Dermis blood vessel endothelial cell (primary cell): Measurements from ENCODE around the gene SGSM1. TPM values are rescaled to one million over a fixed set of nuclear protein-coding genes. Genes with fewer than 3 reads are reported as not detected.
"Not testable (repeated sequence)": the region's sequence is repeated elsewhere in the genome, so short reads cannot be mapped to it uniquely, and the experiment has no call there.

Experiments
- DNase-seq: peaks from one replicate; pipeline ENCODE4 v3.0.0; 2010
- total RNA-seq: library from RNA; depleted of rRNA; stranded (reverse); fragments of >200 nt; gene quantifications from 2 replicates; pipeline ENCODE4 v1.2.3, GENCODE V29; 2014

SGSM1 gene
- total RNA-seq, 1 donor from 2014 or later, result 4.1 TPM

DNA sequence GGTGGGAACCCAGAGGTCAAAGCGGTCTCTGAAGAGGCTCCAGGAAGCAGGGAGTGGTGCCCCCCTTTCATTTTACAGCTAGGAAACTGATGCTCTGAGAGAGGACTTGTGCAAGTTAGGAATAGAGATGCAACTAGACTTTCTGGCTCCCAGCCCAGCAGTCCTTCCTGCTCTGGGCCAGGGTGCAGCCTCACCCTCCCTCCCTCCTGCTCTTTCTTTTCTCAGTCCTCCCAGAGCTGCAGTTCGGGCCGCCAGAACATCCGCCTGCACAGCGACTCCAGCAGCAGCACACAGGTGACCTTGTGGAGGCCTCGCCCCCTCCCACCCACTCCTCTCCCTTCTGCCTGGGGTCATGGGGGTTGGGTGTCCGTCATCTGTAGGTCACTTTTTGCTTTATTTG lies 89.0 kb downstream of the SGSM1 start:
- DNase-seq, result peak; percentile 68

DNA sequence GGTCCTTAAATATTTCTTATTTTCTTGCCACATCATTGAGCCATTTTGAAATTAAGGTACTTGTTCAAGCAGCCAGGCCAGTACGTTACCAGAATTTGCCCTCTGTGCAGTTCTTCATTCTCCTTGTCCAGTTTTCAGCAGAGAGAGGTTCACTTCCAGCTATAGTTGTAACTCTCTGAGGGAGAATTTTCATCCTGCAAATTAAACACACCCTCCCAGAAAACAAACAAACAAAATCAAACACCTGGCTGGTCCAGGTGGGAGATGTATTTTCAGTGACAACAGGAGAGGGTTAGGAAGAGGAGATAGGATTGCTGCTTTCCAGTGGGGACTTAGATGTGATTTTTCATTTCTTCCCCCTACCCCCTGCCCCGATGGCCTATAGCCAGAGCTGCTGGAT lies 95.4 kb downstream of the SGSM1 start:
- DNase-seq, result no peak

DNA sequence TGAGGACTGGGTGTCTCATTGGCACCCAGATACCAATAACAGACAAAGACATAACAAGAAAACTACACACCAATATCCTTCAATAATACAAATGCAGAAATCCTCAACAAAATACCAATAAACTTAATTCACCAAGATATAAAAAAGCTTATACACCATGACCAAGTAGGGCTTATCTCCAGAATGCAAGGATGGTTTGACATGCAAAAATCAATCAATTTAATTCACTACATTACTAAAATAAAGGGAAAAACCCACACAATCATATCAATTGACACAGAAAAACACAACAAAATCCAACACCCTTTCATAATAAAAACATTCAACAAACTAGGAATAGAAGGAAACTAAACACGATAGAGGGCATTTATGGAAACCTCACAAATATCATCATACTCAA lies 99.9 kb downstream of the SGSM1 start:
- no peak for DNase-seq

DNA sequence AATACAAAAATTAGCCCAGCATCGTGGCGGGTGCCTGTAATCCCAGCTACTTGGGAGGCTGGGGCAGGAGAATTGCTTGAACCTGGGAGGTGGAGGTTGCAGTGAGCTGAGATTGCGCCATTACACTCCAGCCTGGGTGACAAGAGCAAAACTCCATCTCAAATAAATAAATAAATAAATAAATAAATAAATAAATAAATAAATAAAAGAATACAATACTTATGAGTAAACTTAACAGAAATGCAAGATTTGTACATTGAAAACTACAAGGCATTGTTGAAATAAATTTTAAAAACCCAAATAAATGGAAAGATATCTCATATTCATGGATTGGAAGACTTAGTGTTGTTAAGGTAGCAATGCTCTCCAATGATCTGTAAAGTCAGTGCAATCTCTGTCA lies 101.1 kb downstream of the SGSM1 start:
- not testable (repeated sequence) for DNase-seq

DNA sequence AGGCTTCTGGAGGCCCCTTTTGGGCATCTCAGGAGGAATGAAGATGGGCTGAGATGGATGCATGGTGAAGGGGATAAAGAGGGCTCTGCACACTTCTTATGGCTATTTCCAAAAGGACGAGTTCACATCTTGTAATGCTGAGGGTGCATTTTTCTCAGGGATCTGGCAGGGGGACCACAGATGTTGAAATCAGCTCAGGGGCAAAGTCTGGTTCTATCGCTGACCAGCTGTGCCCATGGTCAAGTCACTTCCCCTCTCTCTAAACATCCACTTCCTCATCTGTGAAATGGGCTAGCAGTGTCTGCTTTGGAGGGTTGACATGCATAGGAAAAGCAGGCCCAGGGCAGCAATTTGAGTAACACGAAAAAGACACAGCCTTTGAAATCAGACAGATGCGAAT lies 114.0 kb downstream of the SGSM1 start:
- DNase-seq, result no peak

DNA sequence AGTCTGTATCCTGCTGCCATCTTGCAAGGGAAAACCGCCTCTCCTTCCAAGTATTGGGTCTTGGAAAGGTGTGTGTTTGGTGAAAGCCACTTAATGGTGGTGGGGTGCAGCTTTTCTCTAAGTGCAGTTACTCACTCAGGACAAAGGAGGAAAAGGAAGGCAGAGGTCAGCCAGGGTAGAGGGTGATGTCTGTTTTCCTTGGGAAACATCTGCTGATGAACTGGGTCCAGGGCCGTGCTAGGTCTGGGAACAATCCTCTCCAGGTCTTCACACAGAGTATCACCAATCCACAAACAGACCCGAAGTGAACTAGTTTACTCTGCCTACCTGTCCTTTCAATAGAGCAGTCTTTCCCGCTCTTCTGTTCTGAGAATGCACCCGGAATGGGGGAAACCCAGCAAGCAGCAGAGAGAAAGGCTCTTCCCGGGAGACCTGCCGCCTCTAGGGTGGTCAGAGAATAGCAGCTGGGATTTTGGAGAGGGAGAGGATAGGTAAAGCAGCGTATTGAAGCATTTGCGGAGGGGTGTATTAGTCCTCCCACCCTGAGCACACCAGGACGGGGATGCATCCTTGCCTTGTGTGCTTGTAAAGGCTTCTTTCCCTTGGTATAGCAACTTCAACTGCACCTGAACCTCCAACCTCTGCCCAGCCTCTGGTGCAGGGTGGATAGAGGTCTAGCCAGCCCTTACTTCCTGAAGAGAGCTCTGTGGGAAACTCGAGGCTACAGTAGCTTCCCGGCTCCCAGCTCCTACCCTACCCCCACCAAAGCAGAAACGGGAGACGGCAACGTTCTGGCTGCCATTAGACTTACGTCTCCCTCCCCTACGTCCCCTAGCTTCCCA lies 119.8 kb downstream of the SGSM1 start:
- DNase-seq, result peak; percentile 80

DNA sequence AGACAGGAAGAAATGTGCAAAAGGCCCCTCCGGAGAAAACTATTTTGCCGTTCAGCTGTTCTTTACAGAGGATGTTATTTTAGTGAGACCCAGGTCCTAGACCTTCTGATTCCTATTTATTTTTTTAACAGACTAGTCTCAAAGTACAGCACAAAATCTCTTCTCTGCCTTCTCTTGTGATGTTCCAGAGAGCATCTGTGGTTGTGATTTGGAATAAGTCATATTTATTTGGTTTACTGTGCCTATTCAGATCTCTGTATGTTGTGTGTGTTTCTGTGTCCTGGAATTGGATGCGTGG lies 120.4 kb downstream of the SGSM1 start:
- DNase-seq, result no peak

DNA sequence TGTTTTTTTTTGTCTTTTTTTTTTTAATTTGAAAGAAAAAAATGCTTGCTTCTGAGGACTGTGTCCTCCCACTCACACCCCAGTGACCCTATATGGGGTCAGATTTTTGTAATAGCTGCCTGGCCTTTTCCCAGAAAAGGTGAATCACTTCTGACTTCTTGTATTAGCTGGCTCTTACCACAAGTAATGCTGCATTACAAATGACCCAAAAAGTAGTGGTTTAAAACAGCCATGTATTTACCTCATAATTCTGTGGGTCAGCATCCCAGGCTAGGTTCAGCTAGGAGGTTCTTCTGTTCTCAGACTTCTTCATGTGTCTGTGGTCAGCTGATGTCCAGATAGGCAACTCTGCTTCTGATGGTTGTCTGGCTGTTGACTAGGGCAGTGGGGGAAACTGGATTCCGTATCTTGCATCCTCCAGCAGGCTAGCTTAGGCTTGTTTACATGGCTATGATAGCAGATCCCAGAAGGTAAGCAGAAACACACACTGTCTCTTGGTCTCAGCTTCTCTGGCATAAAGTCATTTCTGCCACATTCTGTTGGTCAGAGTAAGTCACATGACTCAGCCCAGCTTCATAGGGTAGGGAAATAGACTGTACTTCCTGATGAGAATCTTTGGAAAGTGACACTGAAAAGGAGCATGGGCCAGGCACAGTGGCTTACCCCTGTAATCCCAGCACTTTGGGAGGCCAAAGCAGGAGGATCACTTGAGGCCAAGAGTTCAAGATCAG lies 121.0 kb downstream of the SGSM1 start:
- peak; percentile 50 for DNase-seq

DNA sequence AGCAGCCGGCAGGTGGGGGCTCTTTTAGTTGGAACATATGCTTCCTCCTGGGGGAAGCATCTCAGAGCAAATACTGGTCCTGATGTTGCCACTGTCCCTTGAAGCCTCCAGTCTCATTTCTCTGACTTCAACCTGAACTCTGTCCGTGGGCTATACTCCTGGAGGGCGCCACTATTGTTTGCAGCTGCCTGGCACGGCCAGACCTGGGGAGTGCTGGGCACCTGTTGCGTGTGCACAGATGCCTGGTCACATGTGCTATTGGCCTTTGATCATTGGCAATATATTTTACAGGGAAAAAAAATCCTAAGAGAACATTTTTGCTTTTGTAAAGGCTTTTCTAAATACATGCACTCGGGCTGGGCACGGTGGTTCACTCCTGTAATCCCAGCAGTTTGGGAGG lies 122.3 kb downstream of the SGSM1 start:
- DNase-seq, result no peak

DNA sequence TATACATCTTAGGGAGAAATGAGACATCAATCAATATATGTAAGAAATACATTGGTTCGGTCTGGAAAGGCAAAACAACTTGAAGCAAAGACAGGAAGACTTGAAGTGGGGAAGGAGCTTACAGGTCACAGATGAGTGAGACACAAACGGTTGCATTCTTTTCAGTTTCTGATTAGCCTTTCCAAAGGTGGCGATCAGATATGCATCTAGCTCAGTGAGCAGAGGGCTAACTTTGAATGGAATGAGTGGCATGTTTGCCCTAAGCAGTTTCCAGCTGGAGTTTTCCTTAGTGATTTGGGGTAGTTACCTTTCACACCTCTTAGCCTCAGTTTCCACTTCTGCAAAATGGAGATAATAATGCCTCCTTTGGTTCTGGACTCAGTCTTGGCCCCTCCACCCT lies 124.7 kb downstream of the SGSM1 start:
- no peak for DNase-seq

DNA sequence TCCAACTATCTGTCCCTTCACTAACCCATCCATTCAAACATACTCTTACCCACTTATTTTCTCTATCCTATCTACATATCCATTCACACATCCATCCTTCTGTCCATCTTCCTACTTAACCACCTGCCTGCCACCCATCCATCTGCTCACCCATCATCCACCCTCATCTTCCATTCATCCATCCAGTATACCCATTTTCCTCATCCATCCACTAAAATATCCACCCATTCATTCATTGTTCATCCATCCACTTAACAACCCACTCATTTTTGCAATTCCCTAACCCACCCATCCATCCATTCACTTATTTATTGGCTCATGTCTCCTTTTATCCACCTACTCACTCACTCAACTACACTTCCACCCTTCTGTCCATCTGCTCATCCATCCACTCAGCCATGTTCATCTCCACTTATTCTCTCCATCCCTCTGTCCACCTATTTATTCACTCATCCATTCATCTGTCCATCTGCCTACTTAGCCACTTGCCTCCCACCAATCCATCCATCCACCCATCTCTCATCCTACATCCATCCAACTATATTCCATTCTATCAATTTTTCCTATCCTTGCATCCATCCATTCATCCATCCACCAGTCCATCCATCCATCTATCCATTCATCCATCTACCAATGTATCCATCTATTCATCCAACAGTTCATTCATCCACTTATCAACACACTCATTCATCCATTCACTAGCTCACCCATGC lies 129.9 kb downstream of the SGSM1 start:
- DNase-seq, result no peak

DNA sequence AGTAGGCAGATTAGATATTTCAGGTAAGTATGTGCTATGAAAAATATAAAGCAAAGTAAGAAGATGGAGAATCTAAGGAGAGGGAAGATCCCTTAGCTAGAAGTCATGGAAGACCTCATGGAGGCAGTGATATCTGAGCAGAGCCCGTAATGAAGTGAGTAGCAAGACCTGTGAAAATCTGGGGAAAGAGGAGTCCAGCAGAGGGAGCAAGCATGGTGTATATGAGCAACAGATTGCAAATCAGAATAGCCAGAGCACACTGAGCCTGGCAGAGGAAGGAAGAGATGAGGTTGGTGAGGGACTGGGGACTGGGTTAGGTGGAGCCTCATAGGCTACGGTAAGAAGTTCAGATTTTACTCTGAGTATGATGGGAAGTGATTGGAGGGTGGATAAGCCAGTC lies 131.1 kb downstream of the SGSM1 start:
- DNase-seq, result peak; percentile 67

DNA sequence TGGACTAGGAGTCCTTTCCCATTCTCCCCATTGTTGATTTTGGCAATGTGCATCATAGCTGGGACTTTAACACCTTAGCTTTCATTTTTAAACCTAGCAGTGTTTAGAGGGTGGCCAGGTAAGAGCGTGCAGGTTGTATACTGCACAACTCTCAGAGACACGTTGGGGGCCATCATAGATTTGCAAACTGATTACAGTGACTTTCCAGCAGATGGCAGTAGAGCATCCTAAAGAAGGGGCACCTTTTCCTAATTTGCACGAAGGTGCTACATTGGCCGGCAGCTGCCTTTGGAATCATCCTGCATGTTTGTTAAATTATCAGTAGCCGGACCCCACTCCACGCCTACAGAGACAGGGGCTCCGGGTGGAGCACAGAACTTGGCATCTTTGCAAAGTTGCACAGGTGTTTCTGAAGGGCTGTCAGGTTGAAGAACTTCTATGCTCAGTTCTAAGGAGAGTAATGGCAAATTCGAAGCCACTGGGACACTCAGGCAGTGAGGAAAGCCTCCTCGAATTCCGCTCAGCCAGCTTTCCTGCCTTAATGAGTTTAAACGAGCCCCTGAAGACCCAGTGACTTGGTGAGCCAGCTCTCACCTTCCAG lies 132.8 kb downstream of the SGSM1 start:
- DNase-seq, result peak; percentile 73

DNA sequence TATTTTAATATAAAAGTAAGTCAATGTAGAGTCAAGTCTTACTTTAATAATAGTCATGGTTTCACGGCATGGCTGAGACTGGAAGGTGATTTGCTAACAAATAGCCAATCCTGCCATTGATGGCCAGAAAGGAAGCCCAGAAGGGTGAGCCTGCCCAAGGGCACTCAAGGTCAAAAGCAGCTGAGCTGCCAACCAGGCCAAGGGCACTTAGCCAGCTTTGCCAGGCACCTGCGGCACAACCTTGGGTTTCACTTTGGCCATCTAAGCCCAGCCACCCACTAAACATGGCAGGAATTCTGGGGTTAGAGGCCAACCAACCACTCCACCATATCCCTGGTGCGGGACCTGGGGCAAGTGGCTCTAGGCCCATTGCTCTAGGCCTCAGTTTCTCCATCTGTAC lies 136.3 kb downstream of the SGSM1 start:
- DNase-seq, result no peak

DNA sequence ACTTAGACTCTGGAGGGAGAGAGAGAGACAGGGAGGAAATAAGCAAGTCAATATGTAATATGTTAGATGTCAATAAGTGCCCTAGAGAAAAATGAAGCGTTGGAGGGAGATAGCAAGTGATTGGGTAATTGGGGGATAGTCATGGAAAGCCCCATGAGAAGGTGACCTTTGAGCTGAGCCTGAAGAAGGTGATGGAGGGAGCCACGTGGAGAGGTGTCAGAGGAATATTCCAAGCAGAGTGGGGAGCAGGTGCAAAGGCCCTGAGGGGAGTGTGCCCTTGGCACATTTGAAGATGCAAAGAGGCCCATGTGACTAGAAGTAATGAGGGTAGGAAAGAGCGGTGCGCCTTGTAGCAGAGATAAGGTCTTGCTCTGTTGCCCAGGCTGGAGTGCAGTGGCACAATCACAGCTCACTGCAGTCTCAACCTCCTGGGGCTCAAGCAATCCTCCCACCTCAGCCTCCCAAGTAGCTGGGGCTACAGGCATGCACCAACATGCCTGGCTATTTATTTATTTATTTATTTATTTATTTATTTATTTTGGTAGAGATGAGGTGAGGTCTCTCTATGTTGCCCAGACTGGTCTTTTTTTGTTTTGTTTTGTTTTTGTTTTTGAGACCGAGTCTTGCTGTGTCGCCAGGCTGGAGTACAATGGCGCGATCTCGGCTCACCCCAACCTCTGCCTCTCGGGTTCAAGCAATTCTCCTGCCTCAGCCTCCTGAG lies 138.4 kb downstream of the SGSM1 start:
- no peak for DNase-seq

DNA sequence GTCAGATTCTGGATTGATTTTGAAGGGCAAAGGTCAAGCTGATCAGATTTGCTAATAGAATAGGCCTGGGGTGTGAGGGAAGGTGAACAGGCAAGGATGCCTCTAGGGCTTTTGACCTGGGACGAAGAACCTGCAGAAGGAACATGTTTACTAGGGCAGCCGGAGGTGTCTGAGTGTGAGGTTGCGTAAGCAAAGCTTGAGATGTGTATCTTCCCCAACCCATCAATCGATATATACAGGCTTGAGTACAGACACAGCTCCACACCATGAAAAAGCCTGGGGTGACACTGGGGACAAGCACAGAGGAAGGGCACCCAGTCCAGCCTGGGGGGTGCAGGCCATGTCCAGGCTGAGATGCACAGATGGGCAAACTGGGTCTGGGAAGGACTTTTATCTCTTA lies 139.4 kb downstream of the SGSM1 start:
- DNase-seq, result no peak

DNA sequence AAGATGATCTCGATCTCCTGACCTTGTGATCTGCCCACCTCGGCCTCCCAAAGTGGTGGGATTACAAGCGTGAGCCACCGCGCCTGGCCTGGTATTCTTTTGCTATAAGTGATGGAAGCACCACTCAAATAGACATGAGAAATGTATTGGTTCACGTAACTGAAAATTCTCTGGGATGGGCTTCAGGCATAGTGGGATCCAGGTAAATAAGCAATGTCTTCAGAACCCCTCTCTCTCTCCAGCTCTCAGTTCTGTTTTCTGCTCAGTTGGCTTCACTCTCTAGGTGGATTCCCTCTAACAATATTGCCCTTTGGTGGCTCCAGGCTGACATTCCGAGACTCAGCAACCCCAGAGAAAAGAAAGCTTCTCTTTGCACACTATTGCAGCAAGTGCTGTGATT lies 141.4 kb downstream of the SGSM1 start:
- no peak for DNase-seq

DNA sequence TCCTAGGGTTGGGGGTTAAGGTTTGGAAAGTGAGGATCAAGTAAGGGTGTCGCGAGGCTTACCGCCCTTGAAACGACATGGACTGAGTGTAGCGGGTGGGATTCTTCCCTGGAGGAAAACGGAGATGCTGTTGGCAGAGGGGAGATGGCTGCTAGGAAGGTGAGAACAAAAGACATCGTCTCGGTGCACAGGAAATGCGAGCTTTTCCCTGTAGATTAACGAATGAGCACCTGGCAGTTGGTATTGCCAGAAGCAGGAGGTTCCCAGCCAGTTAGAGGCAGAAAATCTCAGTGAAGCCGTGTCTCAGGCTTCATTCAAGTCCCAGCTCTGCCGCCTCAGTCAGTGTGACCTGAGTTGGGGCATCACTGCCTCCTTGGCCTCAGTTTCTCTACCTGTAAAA lies 141.9 kb downstream of the SGSM1 start:
- no peak for DNase-seq

DNA sequence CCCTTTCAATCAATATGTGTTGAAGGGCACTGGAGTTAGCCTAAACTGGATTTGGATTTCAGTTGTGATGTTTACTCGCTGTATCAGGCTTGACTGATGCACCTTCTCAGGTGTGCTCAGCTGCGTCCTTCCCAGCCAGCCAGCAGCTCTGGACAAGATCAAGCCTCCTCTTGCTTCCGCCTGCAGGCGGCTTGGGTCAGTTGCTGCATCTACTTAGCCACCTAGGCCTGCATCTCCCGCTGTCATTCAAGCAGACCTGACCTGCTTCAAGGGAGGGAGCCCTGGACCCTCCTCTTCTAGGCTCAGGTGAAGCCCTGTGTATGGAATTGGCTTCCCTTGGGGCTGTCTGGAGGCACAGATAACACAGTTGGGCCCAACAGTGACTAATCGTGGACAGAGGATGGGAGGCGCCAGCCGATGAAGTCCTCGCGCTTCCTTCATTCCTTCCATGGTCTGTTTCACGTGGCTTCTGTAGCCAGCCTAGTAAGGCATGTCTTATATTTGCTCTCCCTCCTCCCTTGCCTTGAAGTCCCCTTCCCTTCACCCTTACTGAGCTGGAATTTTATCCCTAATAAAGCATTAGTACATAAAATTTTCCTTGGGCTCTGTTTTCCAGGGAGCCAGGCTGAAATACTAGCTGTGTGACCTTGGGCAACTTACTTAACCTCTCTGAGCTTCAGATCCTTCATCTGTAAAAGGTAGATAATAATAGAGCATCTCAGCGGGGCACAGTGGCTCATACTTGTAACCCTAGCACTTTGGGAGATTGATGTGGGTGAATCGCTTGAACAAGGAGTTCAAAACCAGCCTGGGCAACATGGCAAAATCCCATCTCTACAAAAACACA lies 142.6 kb downstream of the SGSM1 start:
- no peak for DNase-seq

DNA sequence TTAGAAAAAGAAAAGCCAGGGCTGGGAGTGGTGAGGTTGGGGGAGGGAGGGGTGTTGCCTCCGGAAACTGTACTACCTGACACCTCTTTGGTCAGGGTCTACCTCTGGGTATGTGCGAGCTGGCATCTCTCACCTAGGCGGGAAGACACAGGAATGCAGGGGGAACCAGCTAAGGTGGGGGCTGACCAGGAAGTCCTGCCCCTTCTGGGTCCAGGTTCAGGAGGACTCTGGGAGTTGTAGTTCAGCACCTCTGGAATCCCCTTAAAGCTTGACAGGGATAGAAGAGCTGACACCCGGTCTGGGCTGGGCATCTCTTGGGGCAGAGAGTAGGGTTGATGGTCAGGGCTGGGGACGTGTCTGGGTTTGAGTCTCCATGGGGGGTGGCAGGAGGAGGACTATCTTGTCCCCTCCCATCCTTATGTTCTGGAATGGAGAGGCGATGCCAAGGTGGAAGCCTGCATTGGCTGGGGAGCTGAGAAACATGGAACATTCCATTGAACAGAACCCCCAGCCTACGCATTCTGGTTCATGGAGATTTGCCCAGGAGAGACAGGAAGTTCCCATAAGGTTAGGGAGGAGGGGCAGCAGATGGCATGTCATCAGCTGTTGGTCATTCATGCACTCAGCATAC lies 144.4 kb downstream of the SGSM1 start:
- DNase-seq, result peak; percentile 60
